ENCODE data around the gene ATE1.

ATE1 gene

GRCh38 chr10:121838149-121838548 is 89.7 kb downstream of the ATE1 start:
- TF ChIP-seq SIN3A (IDR thresholded peaks at IDR 0.05; ENCODE audit: borderline replicate concordance, insufficient read depth, low read length) (no peak), REST (IDR thresholded peaks at IDR 0.05; ENCODE audit: insufficient read depth in 1 of 2, low read depth in 2 of 2, low read length in 2 of 2) (no peak)

- TF ChIP-seq REST (IDR thresholded peaks at IDR 0.05; ENCODE audit: insufficient read depth in 1 of 2, low read depth in 2 of 2, low read length in 2 of 2) (no peak), FOXP2 (optimal IDR thresholded peaks at IDR 0.05; ENCODE audit: borderline replicate concordance, extremely low read depth, extremely low read length, insufficient read depth) (no peak), TAF1 (IDR thresholded peaks at IDR 0.05; ENCODE audit: borderline replicate concordance, insufficient read depth, low read length) (no peak), POLR2AphosphoS5 (IDR thresholded peaks at IDR 0.05; ENCODE audit: low read depth, low read length) (no peak)
Measured at GRCh38 chr10:121836171-121836570, 91.7 kb downstream of the ATE1 start.

DNA sequence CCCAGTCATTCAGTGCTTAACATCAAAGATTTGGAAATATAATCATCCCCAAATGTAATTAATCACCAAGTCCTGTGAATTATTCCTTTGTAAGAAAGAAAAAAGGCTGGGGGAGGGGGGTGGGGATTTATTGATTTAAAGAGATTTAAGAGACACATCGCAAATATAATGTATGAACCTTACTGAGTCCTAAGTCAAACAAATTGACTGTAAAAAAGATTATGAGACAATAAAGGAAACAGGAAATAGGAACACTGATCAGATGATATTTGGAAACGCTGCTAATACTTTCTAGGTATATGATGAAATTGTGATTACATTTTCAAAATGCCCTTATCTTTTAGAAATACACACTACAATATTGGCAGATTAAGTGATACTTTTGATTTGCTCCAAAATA is 92.5 kb downstream of the ATE1 start:
- no peak for TF ChIP-seq SIN3A (IDR thresholded peaks at IDR 0.05; ENCODE audit: borderline replicate concordance, insufficient read depth, low read length)
- TF ChIP-seq POLR2AphosphoS5 (IDR thresholded peaks at IDR 0.05; ENCODE audit: low read depth, low read length) = no peak
- TF ChIP-seq TAF1 (IDR thresholded peaks at IDR 0.05; ENCODE audit: borderline replicate concordance, insufficient read depth, low read length) = no peak
- TF ChIP-seq FOXP2 (optimal IDR thresholded peaks at IDR 0.05; ENCODE audit: borderline replicate concordance, extremely low read depth, extremely low read length, insufficient read depth) = no peak
- TF ChIP-seq REST (IDR thresholded peaks at IDR 0.05; ENCODE audit: insufficient read depth in 1 of 2, low read depth in 2 of 2, low read length in 2 of 2) = no peak

DNA sequence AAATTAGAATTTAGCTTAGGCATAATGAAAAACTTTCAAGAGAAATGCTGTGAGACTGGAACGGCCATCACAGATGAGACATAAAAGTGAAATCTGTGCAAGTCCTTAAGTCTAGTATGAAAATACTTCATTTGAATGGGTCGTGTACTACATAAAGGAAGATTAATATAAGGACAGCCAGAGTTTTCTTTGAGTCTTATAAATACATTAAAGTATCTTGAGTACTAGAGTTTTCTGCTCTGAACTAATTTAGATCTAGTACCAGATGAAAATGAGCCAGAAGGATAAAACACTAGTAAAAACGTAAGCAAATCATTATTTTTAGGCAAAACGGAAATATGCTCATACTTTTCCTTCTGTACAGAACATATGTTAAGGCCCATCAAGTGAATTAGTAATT is 93.1 kb downstream of the ATE1 start:
- no peak for TF ChIP-seq SIN3A (IDR thresholded peaks at IDR 0.05; ENCODE audit: borderline replicate concordance, insufficient read depth, low read length)
- no peak for TF ChIP-seq POLR2AphosphoS5 (IDR thresholded peaks at IDR 0.05; ENCODE audit: low read depth, low read length)
- no peak for TF ChIP-seq TAF1 (IDR thresholded peaks at IDR 0.05; ENCODE audit: borderline replicate concordance, insufficient read depth, low read length)
- TF ChIP-seq FOXP2 (optimal IDR thresholded peaks at IDR 0.05; ENCODE audit: borderline replicate concordance, extremely low read depth, extremely low read length, insufficient read depth) = no peak
- no peak for TF ChIP-seq REST (IDR thresholded peaks at IDR 0.05; ENCODE audit: insufficient read depth in 1 of 2, low read depth in 2 of 2, low read length in 2 of 2)

DNA sequence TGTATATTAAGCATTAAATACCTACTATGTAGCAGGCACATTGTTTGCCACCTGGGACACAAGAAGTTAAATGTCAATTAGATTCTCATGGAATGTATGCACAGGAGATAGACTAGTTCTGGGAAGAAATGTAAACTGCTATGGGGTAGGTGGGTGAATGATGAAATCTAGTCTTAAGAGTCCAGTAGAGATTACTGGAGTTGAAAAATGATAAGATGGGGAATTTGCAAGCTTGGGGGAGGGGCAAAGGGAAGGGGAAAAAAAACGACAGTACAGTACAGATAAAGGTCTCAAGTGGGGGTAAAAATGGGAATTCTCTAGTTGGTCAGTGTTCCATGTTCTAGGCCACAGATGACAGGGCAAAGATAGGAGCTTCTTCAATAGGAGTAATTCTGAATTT is 94.4 kb downstream of the ATE1 start:
- TF ChIP-seq POLR2AphosphoS5 (IDR thresholded peaks at IDR 0.05; ENCODE audit: low read depth, low read length) (no peak), FOXP2 (optimal IDR thresholded peaks at IDR 0.05; ENCODE audit: borderline replicate concordance, extremely low read depth, extremely low read length, insufficient read depth) (no peak), TAF1 (IDR thresholded peaks at IDR 0.05; ENCODE audit: borderline replicate concordance, insufficient read depth, low read length) (no peak), SIN3A (IDR thresholded peaks at IDR 0.05; ENCODE audit: borderline replicate concordance, insufficient read depth, low read length) (no peak), REST (IDR thresholded peaks at IDR 0.05; ENCODE audit: insufficient read depth in 1 of 2, low read depth in 2 of 2, low read length in 2 of 2) (no peak)
